HG02678 (cell line): Measurements from ENCODE around the gene EIF5A.

Experiments
- ATAC-seq: cut with Tn5 transposase; IDR thresholded peaks from one replicate; pipeline ENCODE4 v1.9.1; 2021; ENCODE audit warnings: mild to moderate bottlenecking, moderate library complexity; ENCODE audit not compliant: unreplicated experiment

EIF5A gene

DNA sequence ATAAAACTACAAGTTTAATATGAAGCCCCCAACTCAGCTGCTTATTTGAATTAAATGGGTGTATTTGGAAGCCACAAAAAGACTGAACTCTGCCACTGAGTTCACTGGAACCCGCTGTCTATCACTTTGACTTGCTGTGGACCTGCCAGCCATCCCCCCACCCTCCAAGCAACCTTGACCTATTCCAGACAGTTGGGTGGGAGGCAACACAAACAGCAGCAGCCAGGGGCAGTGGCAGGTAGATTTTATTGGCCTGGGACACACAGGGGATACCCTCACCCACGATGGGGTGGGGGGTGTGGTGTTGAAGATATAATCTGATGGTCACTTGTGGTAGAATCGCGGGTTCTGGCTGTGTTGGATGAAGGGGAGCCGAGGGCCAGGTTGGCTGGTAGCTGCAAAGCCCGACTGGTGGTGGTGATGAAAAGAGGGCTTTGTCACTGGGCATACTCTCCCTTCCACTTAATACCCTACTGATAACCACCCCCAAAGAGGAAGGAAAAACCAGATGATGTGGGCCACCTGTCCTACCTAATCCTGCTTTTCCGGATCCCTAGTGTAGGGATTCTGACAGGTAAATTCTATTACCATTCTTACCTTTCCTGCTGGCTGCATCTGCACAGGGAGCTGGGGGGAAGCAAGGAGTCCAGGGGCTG, 5.1 kb downstream of the EIF5A start:
- no peak for ATAC-seq

DNA sequence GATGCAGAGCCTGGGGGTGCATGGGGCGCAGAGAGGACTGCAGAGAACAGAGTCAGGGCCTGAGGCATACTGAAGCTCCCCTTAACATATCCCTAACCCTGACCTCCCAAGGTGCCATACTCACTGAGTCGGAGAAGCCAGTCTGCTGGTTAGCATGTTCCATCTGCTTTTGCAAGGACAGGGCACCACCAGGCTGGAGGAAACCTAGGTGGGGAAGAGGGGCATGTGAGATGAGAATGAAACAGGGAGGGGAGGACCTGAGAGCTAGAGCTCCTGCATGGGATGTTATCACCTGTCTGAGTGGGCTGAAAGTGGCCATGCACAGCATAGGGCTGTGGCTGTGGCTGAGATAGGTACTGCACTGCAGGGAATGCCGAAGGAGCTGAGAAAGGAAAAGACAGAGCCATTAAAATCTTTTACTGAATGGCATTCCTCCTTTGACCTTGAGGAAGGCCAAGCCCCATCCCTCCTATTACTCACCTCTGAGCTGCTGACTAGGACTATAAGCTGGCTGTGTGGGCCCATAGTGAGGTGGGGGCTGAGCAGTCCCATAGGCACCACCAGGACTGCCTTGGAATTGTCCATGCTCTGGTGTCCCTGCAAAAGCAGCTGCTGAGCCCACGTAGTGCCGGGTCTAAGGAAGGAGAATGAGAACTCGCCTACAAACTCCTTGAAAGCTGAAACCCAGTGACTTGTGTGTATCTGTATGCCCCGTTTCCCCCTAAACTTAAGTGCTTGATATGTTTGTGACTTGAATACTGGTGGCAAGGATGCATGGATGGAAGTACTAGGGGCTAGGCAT, 5.9 kb downstream of the EIF5A start:
- no peak for ATAC-seq

DNA sequence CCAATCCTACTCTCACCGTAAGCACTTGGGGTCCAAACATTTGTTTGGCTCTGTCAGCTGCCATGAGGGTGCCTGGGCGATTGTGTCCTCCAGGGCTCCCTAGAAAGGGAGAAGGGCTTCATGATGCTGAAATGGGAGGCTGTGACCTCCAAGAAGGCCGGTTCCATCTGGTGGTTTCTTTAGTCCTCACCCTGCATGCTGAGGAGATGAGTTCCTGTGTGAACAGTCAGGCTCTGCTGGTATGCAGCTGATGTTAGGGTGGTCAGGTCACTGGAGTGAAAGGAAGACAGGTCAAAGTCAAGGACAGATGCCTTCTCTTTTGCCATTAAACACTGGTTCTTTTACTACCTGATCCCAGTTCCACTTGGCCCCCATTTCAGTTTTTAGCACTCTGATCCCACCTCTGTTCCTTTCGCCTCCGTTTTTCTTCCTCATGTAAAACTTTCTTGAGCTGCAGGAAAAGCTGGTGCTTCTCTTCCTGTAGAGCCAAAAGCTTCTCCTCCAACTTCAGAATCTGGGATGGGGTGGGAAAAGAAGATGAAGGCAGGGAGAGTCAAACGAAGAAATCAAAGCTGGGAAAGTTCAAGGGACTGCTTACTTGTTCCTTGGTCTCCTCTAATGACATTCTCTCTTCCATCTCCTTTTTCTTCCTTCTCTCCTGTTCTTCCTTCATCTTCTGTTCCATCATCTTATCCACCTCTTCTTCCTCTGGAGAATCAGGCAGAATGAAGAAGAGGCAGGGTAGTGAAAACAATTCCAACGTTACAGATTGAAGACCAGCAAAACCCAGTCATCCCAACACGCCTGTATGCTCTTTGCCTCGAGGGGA, 6.7 kb downstream of the EIF5A start:
- ATAC-seq, result no peak

DNA sequence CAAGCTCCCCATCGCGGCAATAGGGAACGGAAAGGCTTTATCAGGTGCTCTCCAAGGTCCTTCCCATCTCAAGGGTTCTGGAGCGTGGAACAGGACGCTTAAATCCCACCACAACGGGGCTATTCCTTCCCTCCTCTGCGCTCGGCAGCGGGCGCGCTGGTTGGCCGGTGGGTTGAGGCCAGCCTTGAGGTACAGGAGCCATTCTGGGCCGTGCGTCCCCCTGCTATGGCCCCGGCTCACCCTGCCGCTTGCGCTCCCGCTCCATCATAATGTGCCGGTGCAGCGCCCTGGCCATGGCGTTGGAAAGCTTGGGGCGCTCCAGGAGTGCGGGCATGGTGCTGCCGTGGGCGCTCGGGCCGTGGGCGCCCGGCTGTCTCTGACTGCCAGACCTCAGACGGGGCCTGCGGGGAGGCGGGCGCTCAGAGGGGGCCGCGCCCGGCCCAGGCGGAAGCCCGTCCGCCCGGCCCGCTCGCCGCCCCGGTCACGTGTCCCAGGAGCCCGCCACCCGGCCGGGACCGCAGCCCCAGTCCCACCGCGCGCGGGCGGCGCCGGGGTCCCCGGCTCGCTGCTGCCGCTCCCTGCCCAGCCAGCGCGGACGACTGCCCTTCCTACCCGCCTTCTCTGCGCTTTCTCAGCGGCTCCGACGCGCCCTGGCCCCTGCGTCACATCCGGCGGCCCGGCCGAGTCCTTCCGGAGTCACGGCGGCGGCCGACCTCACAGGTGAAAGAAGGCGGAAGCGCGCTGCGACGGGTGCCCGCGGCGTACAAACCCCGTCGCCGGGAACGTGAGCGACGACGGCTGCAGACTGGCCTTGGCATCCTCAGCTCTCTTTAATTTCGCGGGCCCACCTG, 7.5 kb downstream of the EIF5A start, which contains the start of gene GPS2:
TSS of gene GPS2 (minus strand) at position 642 of the 851 bp plus-strand sequence. CDS start at position 334, 308 bp downstream.
- ATAC-seq, result peak; percentile 87

DNA sequence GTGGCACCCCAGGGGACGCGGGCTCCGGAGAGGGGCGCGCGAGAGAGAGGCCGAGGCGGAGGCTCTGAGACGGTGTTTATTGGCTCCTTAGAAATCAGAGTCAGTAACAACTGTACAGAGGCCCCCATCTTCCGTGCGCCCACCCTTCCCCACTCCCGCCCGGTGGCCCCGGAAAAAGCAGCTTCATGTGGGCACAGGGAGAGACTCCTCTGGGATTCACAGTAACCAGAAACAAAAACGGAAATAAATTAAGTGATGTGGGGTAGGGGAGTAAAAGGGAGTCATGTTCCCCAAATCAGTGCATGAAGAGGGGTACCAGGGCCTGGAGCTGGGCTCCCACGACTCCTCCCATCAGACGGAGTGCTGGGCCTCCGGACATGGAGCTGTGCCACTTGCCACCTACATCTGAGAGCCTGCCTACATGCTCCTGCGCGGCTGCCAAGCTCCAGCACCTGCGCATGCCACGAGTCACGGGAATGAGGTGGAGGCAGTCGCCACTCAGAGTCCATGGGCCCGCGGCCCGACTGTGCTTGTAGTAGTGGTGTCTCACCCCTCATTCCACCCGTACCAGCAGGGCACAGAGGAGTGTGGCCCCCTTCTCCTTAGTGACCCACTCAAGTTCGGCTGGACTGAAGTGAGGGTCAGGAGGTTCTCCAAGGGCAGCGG, 8.3 kb downstream of the EIF5A start:
- no peak for ATAC-seq

DNA sequence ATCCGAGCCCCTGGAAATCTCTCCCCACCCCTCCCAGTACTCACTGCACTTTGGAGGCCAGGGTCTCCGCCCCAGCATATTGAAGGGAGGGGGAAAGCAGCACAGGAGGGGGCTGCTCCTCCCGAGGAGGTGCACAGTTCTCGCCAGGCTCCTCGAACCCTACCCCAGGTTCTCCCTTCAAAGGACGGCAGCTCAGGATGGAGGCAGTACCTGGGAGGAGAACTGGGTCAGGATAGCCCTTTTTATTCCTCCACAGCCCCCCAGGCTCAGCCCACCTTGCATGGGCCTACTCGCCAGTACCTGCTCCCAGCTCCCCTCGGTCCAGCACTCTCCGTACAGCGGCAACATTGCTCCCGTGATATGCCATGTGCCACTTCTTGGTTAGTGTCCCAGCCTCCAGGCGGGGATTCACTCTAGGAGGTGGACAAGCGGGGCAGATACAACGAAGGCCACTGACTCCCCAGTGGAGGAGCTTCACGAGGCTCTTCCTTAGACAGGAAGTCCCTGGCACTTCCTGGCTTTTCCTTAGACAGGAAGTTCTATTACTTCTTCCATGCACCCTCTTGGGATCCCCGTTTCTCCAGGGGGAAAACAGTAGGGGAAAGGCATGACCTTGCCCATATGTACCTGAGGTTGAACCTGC, 9.9 kb downstream of the EIF5A start:
- ATAC-seq, result no peak

DNA sequence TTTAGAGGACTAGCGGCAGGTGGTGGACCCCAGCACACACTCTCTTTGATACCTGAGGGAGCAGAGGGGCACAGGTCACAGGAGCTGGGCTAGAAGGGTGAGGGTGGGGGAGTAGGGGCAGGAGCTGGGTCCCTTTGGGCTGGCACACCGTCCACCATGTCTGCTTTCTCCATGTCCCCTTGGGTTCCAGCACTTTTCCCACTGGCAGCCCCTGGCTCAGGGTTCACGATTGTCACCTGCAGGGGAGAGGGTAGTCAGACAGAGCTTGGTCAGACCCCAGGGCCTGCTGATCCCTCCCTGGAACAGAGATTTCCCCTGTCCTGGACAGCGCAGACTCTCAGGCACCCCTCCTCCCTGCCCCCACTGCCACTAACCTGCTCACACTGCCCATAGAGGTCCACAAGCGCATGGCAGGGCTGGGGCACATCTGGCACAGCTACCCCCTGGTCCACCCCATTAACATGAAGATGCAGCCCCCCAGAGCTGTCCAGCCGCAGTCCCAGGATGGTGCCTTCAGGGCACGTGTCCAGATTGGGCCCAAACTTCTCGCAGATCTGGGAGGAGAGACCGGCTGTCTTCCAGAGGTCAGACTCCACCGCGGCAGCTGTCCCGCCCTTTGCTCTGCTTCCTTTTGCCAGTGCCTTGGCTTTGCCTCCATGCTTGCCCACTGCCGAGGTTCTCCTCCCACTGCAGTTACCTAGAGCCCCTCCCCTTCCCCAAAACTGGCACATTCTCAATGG, 10.9 kb downstream of the EIF5A start:
- no peak for ATAC-seq

DNA sequence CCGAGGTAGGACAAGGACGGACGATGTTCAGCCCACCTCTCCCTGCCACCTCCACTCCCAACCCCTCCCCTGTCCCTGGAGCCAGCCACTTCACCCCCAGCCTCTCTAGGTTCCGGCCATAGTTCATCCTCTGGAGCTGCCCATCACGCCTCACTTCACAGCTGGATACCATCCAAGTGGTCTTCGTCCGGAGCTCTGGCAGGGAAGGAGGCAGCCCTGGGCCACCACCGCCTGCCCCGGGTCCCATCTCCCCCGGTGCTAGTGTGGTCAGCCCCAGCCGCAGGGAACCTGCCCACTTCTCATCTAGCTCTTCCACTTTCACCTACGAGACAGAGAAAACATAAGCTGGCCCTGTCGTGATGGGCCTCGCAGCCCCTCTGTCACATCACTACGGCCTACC, 14.0 kb downstream of the EIF5A start:
- ATAC-seq, result no peak

DNA sequence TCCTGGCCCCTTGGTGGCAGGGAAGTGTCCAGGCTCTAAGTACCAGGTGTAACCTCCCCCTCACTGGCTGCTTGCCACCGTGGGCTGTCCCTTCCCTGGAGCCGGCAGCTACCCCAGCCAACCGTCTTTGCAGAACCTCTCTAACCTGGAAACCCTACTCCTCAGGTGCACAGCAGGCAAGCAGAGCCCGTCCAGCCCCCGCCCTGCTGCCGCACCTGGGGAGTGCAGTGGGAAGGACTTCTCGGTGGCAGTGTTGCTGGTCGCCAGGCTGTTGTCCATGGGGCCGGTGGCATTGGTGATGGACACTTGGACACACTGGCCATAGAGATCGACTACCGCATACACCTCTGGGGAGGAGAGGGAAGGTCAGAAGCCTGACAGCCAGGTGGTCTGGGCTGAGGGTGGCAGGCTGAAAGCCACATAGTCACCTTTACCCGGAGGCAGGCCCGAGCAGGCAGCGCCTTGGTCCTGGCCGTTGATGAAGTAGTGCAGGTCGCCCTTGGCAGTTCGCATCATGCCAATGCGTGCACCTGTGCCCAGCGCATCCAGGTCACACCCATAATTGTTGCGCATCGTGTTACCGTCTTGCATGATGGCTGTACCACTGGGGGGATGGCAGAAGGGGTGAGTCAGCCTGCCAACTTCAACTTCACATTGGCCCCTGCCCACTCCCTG, 15.2 kb downstream of the EIF5A start:
- no peak for ATAC-seq

DNA sequence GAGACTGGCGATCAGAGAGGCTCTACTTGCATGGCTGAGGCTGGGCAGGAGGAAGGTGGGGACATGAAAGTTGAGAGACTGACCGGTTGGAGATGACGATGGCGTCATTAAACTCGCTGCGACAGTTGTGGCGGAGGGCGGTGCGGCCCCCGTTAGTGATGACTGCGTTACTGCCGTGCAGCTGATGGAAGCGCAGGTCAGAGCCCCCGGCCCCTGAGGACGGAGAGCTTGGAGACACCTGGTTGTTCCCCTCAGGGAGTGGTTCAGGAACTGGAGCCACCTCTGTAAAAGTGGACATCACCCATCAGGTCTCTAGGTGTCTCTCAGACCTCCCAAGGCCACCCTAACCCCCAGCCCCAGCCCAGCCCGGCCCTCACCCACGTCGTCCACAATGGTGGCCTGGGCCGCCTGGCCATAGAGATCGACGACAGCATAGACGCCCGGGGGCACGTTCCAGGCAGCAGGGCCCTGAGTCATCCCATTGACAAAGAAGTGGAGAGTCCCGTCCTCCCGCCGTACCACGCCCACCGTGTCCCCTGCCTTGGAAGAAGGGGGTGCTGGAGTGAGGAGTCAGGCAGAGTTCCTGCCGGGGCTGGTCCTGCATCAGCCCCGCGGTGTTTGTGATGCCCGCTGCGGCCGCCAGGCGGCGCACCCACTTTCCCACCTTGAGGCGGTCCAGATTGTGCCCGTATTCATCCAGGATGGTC, 16.5 kb downstream of the EIF5A start:
- ATAC-seq, result no peak

DNA sequence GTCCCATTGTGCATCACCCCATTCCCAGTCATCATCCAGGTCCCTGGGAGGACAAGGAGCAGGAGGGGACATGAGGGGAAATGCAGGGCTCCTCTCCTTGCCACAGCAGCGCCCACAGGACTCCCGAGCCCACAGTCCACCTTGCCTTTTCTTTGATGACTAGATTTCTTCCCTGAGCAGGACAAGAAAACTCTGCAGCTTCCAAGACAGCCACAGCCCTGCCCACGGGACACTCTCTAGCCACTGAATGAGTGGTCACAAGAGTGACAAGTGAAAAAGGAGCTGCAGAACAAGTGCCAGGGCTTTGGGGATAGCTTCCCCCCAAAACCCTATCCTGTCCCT, 17.0 kb downstream of the EIF5A start:
- ATAC-seq, result no peak

DNA sequence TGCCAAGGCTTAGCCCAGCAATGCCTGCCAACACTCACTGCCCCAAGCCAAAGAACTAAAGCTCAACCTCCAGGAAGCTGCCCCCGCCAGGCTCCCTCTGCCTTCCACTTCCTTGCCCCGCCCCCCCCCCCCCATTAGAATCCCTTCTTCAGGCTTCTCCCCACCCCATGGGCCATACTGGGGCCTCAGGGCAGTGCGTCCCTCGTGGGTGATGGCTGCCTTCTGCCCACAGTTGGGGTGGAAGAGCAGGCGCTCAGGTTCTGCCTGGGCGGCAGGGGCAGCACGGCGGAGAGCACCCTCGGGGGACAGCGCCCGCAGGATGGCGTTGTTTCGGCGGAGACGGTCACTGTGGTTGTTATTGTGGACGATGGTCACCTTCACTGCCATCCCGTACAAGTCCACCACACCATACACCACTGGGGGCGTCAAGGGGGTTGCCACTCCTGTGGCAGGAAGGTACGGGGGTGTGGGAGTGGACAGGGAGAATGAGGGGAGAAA, 17.7 kb downstream of the EIF5A start:
- no peak for ATAC-seq

DNA sequence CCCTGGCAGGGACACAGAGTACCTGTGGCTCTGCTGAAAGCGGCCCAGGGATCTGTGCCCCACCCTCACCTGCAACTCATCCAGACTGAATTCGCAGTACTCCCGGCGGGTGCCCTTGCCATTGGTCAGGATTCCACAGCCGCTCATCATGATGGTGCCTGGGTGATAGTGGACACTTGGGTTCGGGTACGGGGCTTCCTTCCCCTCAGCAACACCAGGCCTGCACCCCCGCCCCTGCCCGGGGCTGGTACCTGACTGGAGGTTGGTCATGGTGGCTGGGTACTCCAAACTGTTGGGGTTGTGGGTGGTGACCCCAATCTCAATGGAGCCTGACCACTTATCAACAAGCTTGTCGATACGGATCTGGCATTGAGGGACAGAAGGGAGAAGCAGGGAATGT, 18.8 kb downstream of the EIF5A start:
- ATAC-seq, result no peak

DNA sequence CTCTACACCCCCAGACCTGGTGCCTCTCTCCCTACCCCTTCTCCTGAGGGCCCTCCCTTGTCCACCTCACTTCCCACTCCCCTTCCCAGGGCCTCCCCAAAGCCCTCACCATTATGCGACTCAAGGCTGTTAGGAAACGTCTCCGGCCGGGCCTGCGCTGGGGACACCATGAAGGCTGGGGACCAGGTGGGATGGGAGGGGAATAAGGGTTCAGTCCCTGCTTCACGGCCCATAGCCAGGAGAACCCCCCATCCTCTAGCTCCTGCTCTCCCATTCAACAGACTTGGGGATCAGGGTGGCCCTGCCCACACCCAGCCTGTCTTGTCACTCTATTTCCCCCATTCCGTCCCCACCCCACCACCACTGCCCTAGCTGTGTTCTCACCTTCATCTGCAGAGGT, 19.6 kb downstream of the EIF5A start:
- ATAC-seq, result no peak

DNA sequence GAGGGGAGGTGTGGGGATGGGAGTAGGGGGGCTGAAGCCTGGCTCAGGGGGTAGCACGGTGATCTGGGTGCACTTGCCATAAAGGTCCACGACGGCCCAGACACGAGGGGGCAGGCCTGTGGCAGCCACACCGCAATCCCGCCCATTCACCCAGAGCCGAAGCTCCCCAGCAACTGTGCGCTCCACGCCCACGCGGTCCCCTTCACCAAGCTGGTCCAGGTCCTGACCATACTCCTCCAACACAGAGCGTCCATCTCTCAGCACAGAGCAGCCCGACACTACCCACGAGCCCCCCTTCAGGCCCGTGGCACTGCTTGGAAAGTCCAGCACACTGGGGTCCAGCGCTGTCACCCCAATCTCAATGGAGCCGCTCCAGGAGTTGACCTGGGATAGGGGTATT, 20.1 kb downstream of the EIF5A start:
- ATAC-seq, result no peak

DNA sequence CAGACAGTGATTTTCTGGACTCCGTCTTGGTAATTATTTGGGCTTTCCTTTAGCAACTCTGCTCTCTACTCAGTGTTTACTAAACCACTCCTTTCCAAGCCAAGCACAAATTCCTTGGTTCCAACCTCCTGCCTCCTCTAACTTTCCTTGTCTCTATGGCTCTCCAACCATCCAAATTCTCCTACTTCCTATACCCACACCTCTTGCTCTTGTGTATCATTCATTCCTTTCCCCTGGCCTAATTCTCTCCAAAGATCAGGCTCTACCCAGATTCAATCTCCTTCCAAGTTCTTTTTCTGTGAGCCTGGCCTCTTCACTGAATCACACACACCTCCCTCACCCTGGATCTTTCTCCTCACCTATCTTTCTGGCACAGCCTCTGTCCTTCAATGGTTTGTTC, 20.6 kb downstream of the EIF5A start:
- ATAC-seq, result no peak

DNA sequence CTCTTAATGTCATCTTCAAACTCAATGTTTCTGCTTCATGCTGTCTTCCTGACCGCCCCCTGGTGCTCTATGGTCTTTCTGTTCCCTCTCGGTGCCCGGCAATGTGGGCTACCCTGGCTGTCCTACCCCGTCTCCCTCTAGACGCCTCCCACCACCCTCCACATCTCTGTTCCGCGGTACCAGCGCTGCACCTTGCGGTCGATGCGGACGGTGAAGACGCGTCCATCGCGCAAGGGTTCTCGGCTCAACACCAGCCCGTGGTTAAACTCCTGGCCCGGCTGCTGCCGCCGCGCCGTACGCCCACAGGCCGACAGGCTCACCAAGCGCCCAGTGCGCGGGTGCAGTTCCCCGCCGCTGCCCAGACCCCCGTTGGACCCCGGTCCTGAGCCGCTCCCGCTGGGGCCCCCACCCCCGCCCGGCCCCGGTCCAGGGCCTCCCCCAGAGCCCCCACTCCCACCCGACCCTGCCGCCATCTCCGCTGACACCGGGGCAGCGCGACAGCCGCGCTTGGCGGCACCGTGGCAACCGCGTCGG, 21.5 kb downstream of the EIF5A start, which contains the start of gene NEURL4:
TSS of gene NEURL4 (minus strand) at position 496 of the 534 bp plus-strand sequence. CDS start at position 473, 23 bp downstream.
- ATAC-seq, result peak; percentile 19
